HG03354 (cell line): ENCODE results near the gene PANX2.

Source experiments
- ATAC-seq: cut with Tn5 transposase; IDR thresholded peaks from one replicate; pipeline ENCODE4 v1.9.1; 2021; ENCODE audit warnings: mild to moderate bottlenecking; ENCODE audit not compliant: unreplicated experiment, poor library complexity, severe bottlenecking

Gene PANX2

GRCh38 chr22:50221410-50222300 is 51.1 kb downstream of the PANX2 start:
- ATAC-seq, result no peak

DNA sequence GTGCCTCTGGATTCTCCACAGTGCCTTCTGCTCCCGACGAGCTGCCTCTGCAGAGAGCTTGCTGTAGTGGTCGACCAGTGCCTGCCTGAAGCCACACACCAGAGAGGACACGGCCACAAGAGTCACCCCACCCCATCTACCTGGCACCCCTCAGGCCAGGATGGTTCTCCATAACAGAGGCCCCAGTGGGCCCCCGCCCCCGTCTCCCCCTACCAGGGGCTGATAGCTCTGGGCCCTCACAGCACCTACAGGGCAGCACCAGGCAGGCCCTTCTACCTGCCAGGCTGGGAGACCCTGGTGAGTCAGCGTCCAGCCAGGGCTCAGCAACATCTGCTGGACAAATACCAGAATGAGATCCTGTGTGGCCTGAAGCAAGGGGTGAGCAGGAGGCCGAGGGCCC is 52.0 kb downstream of the PANX2 start:
- ATAC-seq, result no peak

DNA sequence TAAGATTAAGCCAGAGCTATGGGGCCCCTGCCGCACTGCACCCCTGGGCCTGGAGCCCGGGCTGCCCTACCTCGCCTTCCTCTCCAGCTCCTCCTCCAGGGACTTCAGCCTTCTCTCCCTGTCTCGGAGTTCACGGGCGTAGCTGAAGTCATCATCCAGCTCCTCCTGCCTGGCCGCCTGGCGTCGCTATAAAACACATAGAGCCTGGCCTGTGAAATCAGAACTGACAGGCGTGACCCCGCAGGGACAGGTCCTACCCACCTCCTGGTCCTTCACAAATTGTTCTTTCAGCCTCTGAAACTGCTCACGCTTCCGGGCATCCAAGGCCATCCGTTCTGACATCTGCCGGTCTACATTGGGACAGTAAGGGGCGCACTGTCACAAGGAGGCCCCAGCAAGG is 53.5 kb downstream of the PANX2 start:
- ATAC-seq, result no peak

- no peak for ATAC-seq
Observed at GRCh38 chr22:50225200-50225969, 54.9 kb downstream of the PANX2 start.

- no peak for ATAC-seq
Observed at GRCh38 chr22:50226063-50226874, 55.7 kb downstream of the PANX2 start.

DNA sequence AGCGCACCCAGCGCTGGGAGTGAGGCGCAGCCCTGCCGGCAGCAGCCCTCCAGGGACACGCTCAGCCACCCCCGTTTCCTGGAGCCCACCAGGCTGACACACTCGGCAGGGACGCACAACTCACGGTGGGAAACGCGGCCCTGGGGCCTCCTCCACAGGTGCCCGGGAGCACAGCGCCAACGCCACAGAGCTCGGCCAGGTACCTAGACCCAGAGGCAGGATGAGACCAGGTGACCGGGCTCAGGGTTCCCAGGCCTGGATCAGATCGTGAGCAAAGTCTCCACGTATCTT is 56.3 kb downstream of the PANX2 start:
- no peak for ATAC-seq

GRCh38 chr22:50227579-50228215 is 57.2 kb downstream of the PANX2 start:
- no peak for ATAC-seq

DNA sequence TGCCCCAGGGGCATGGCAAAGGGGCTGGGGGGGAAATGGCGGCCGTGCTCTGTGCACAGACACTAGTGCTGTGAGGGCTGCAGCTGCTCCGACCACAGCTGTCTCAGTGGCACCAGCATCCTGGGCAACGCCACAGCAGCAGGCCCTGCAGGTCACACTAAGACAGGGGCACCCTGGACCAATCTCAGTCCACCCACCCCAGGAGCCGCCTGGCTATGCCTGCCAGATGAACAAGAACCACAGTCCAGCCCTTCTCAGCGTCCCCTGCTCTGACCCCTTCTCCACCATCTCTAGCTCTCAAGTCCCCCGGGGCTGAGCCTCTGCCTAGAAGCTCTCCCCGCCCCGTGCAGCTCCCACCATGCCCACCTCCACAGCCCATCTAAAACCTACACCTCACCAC is 57.8 kb downstream of the PANX2 start:
- ATAC-seq, result no peak

- no peak for ATAC-seq
Observed at GRCh38 chr22:50229370-50229769, 58.8 kb downstream of the PANX2 start.
